Psoas muscle (tissue), 8 donors: ENCODE data around the gene PHACTR2. TPM values are rescaled to one million over a fixed set of nuclear protein-coding genes. Genes with fewer than 3 reads are reported as not detected.

Experiments used
- ATAC-seq, 4 donors: fragments of 200-7000 bp; cut with Tn5 transposase; one replicate each; pipeline ENCODE4 v1.9.1; 2020; ENCODE audit warnings: moderate library complexity in 3 of 4, mild to moderate bottlenecking in 2 of 4
- DNase-seq, 2 donors: peaks; one replicate each; pipeline ENCODE4 v3.0.0-alpha.2; 2020
- H3K27ac ChIP-seq: fragments of 200-600 bp; one replicate; pipeline ENCODE4 v1.8.0; 2022
- H3K27me3 ChIP-seq, 3 donors: fragments of 200-600 bp in 1 of 3; one replicate each; pipeline versions ENCODE4 v1.6.1 to v1.8.0; 2013 to 2022; ENCODE audit warnings: low read length in 2 of 3, mild to moderate bottlenecking in 2 of 3, moderate library complexity in 1 of 3; ENCODE audit not compliant: insufficient read depth in 3 of 3
- H3K36me3 ChIP-seq, 2 donors: fragments of 200-600 bp in 1 of 2; one replicate each; pipeline versions ENCODE4 v1.6.1 to v1.8.0; 2013 to 2022; ENCODE audit warnings: low read depth in 1 of 2, mild to moderate bottlenecking in 1 of 2, moderate library complexity in 1 of 2; ENCODE audit not compliant: insufficient read depth in 1 of 2
- H3K4me1 ChIP-seq: fragments of 200-600 bp; one replicate; pipeline ENCODE4 v1.8.0; 2022
- H3K4me3 ChIP-seq: fragments of 200-600 bp; one replicate; pipeline ENCODE4 v1.8.0; 2022; ENCODE audit warnings: mild to moderate bottlenecking
- H3K9me3 ChIP-seq: fragments of 200-600 bp; one replicate; pipeline ENCODE4 v1.8.0; 2022
- CTCF ChIP-seq: fragments of 200-600 bp; IDR thresholded peaks from one replicate; pipeline ENCODE4 v1.8.0; 2022; ENCODE audit warnings: antibody characterized with exemption
- WGBS, 3 donors: extraction: QIAGEN DNeasy Blood & Tissue Kit; methylation state at CpG; one replicate each; pipeline versions ENCODE4 v1.1.6 to v1.1.7; 2013; 5-methylcytosine and 5-hydroxymethylcytosine counted together
- intact Hi-C, 2 donors: fragments of 100-400 bp; cut with DNase I; formaldehyde crosslinking; loops; one replicate each; pipeline versions ENCODE4 v1.11.0 to v1.14.2; 2022
- polyA plus RNA-seq, 3 donors: library from polyadenylated mRNA; stranded (reverse); fragments of 200-250 nt; gene quantifications; one replicate each; pipeline ENCODE4 v1.2.3, GENCODE V29; 2013
- total RNA-seq, 4 donors: library from RNA; stranded (reverse); fragmentation: NEBNext Ultra II Directional in 2 of 4; extraction: Animal tissue kit (Norgen Biotek cat#: 25700) in 2 of 4; gene quantifications; one replicate each; pipeline versions ENCODE4 v1.2.1 to v1.2.4, GENCODE V29; 2021 to 2023
- donor health status: healthy with polysubstance abuse.
- donor health status: DM: no; HTN: no; CAD: no; lungs with moderate emphysema.
- donor health status: Bipolar disorder and iron deficiency.
- donor health status: healthy.
- donor health status: DM: yes; HTN: yes; CAD: no.
- donor health status: DM: no; HTN: no; CAD: no.
- donor health status: DM: no; HTN: no; CAD: no.
- donor health status: DM: yes; HTN: yes; CAD: no.

The PHACTR2 gene
- total and polyA plus RNA-seq, 7 donors = 3.4 to 48.8 (median 30.0) TPM

- H3K9me3 ChIP-seq = no peaks in the 10 kb centered on the region
- H3K36me3 ChIP-seq = no peaks in the 10 kb centered on the region
- no peak overlapping the region for H3K4me3 ChIP-seq
- H3K4me1 ChIP-seq = peaks cover 47% of the 10 kb centered on the region
- WGBS, 3 donors = 83 to 88% (median 87%) methylated on average over 3 of the region's 3 CpGs
- H3K27ac ChIP-seq = no peak overlapping the region
- intact Hi-C loops = no loop called here
- no peak for TF ChIP-seq CTCF
- ATAC-seq = peak in 1 of 4 donors; percentile 25
- no peak for DNase-seq
- no peaks in the 10 kb centered on the region for H3K27me3 ChIP-seq
Observed at GRCh38 chr6:143692696-143693095, 14.9 kb downstream of the PHACTR2 start.

GRCh38 chr6:143694013-143694412 is 16.2 kb downstream of the PHACTR2 start:
- Histone ChIP-seq H3K36me3 (no peaks in the 10 kb centered on the region), H3K9me3 (no peaks in the 10 kb centered on the region), H3K4me1 (peaks cover 52% of the 10 kb centered on the region), H3K27me3 (no peaks in the 10 kb centered on the region), H3K4me3 (no peak overlapping the region), H3K27ac (no peak overlapping the region)
- WGBS, 3 donors = 81 to 91% (median 81%) methylated on average over 2 of the region's 2 CpGs
- ATAC-seq = no peak
- no peak for TF ChIP-seq CTCF
- intact Hi-C loops = no loop called here
- DNase-seq = no peak

GRCh38 chr6:143694560-143694959 is 16.8 kb downstream of the PHACTR2 start:
- H3K27me3 ChIP-seq = no peaks in the 10 kb centered on the region
- no peak for DNase-seq
- no peak overlapping the region for H3K4me3 ChIP-seq
- H3K27ac ChIP-seq = no peak overlapping the region
- no peak for TF ChIP-seq CTCF
- H3K36me3 ChIP-seq = no peaks in the 10 kb centered on the region
- H3K4me1 ChIP-seq = peaks cover 55% of the 10 kb centered on the region
- no peak for ATAC-seq
- no peaks in the 10 kb centered on the region for H3K9me3 ChIP-seq
- intact Hi-C loops = no loop called here
- 46 to 70% (median 47%) methylated on average over 7 of the region's 7 CpGs for WGBS, 3 donors

DNA sequence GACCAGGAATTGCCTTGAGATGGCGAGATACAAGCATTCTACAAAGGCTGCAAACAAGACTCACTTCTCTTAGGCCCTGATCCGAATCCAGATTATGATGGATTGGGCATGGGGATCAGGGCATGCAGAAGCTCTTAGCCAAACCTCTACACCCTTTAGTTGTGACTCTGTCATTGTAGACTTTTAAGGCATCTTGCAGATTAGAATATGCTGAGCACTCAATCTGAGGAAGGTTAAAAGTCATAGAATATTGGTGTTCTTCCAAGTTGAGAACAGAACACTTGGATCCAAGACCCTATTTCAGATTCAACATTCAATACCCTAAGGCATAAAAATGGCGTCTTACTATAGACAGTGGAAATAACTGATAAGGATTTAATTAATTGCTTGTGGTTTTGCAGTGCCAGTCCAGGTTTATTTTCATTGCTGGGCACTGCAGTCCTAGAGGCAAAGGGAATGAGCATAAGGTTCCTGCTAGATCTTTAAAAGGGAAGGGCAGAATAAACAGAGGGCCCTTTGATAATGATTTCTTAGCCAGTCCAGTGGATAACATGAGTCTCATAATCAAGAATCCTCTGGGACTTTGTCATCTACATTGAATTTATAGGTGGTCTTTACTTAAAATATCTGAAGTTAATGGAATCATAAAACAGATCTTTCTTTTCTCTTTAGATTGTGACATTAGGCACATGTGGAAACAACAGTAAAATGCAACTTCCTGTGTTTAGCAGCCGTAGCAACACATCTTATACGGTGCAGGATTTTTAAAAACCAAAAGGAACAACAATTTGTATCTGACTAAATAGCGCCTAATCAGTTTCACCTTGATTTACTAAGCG is 17.6 kb downstream of the PHACTR2 start:
- WGBS, 3 donors = 56 to 65% (median 56%) methylated on average over 7 of the region's 7 CpGs
- H3K27ac ChIP-seq = peak overlapping the region; percentile 44
- H3K36me3 ChIP-seq = no peaks in the 10 kb centered on the region
- H3K27me3 ChIP-seq = no peaks in the 10 kb centered on the region
- H3K4me3 ChIP-seq = no peak overlapping the region
- H3K9me3 ChIP-seq = no peaks in the 10 kb centered on the region
- intact Hi-C loops = loop anchor here in 1 of 2 donors (5.0 kb wide), 1 partner anchor 37 kb away; no protein-coding TSS in a partner anchor
- DNase-seq (no peak), ATAC-seq (no peak)
- peaks cover 58% of the 10 kb centered on the region for H3K4me1 ChIP-seq
- TF ChIP-seq CTCF = no peak
